Measurements from ENCODE around the gene SPRED1.

DNA sequence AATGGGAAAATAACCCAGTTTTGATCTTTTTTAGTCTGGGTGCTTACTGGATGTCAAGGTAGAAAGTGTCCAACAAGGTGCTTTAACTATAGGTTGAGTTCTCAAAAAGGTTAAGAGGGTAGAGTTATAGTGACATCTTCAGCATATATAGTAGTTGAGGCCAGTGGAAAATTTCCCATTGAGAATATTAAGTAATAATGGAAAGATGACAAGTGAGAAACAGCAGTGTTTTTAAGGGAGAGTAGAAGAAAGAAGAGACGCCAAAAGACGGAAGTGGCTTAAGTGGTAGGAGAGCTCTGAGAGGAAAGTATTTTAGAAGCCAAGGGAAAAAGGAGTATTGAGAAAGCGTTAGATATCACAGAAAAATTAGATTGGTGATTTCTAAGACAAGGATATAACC, 10.6 kb downstream of the SPRED1 start:
- TF ChIP-seq, protein P1, sequence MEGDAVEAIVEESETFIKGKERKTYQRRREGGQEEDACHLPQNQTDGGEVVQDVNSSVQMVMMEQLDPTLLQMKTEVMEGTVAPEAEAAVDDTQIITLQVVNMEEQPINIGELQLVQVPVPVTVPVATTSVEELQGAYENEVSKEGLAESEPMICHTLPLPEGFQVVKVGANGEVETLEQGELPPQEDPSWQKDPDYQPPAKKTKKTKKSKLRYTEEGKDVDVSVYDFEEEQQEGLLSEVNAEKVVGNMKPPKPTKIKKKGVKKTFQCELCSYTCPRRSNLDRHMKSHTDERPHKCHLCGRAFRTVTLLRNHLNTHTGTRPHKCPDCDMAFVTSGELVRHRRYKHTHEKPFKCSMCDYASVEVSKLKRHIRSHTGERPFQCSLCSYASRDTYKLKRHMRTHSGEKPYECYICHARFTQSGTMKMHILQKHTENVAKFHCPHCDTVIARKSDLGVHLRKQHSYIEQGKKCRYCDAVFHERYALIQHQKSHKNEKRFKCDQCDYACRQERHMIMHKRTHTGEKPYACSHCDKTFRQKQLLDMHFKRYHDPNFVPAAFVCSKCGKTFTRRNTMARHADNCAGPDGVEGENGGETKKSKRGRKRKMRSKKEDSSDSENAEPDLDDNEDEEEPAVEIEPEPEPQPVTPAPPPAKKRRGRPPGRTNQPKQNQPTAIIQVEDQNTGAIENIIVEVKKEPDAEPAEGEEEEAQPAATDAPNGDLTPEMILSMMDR (IDR thresholded peaks at IDR 0.05; ENCODE audit: poor library complexity) = no peak
- no peak for TF ChIP-seq EZH2 (IDR thresholded peaks at IDR 0.05; ENCODE audit: borderline replicate concordance)
- TF ChIP-seq EZH2phosphoT487 (IDR thresholded peaks at IDR 0.05; ENCODE audit: low read depth, severe bottlenecking, unreplicated experiment) = no peak

All from hepatocyte (in vitro differentiated cells).